Liver (tissue), 9 donors: Measurements from ENCODE around the gene NIPSNAP3A. TPM values are rescaled to one million over a fixed set of nuclear protein-coding genes. Genes with fewer than 3 reads are reported as not detected.

Experiments used
- DNase-seq: peaks from one replicate; pipeline ENCODE4 v3.0.0-alpha.2; 2017; ENCODE audit warnings: low spot score
- H3K27ac ChIP-seq, 2 donors: one replicate each; pipeline ENCODE4 v1.7.0; 2013; ENCODE audit warnings: inconsistent platforms in 2 of 2, low read length in 2 of 2, control low read depth in 1 of 2, low read depth in 1 of 2, mild to moderate bottlenecking in 1 of 2
- H3K27me3 ChIP-seq, 4 donors: one replicate each; pipeline versions ENCODE4 v1.6.1 to v1.7.0; 2013; ENCODE audit warnings: low read length in 3 of 4, inconsistent platforms in 1 of 4, mild to moderate bottlenecking in 1 of 4, moderate library complexity in 1 of 4; ENCODE audit not compliant: control insufficient read depth in 4 of 4, insufficient read depth in 4 of 4
- H3K36me3 ChIP-seq, 4 donors: one replicate each; pipeline versions ENCODE4 v1.6.1 to v1.7.0; 2013; ENCODE audit warnings: low read length in 3 of 4, mild to moderate bottlenecking in 3 of 4, low read depth in 1 of 4, moderate library complexity in 1 of 4; ENCODE audit not compliant: control insufficient read depth in 4 of 4, insufficient read depth in 3 of 4
- H3K4me1 ChIP-seq, 4 donors: one replicate each; pipeline versions ENCODE4 v1.6.1 to v1.7.0; 2013; ENCODE audit warnings: low read length in 3 of 4, mild to moderate bottlenecking in 3 of 4, moderate library complexity in 1 of 4; ENCODE audit not compliant: control insufficient read depth in 4 of 4, insufficient read depth in 4 of 4
- H3K4me3 ChIP-seq, 3 donors: one replicate each; pipeline versions ENCODE4 v1.6.1 to v1.7.0; 2013; ENCODE audit warnings: low read length in 3 of 3, control low read depth in 1 of 3, low read depth in 1 of 3, mild to moderate bottlenecking in 1 of 3
- H3K9ac ChIP-seq, 2 donors: one replicate each; pipeline ENCODE4 v1.7.0; 2013; ENCODE audit warnings: low read length in 2 of 2, mild to moderate bottlenecking in 2 of 2, moderate library complexity in 2 of 2, control low read depth in 1 of 2, low read depth in 1 of 2
- H3K9me3 ChIP-seq, 4 donors: one replicate each; pipeline versions ENCODE4 v1.6.1 to v1.7.0; 2013; ENCODE audit warnings: low read length in 3 of 4; ENCODE audit not compliant: control insufficient read depth in 4 of 4
- CTCF ChIP-seq: fragments of 150-350 bp; IDR thresholded peaks from 2 replicates; pipeline ENCODE4 v1.5.1; 2017; ENCODE audit warnings: improper control_type of control experiment, low read depth, low read length; ENCODE audit not compliant: missing input control
- EGR1 ChIP-seq, 2 donors: IDR thresholded peaks; 2 replicates each; pipeline ENCODE4 v1.6.1; 2016 to 2018; ENCODE audit warnings: antibody characterized with exemption in 2 of 2, low read depth in 2 of 2
- GABPA ChIP-seq, 2 donors: IDR thresholded peaks in 1 of 2; conservative IDR thresholded peaks in 1 of 2; 2 replicates each; pipeline ENCODE4 v1.6.1; 2016; ENCODE audit warnings: antibody characterized with exemption in 2 of 2, mild to moderate bottlenecking in 1 of 2, moderate library complexity in 1 of 2
- HNF4A ChIP-seq, 2 donors: conservative IDR thresholded peaks; 2 replicates each; pipeline ENCODE4 v1.6.1; 2016; ENCODE audit warnings: antibody characterized with exemption in 2 of 2, mild to moderate bottlenecking in 2 of 2
- HNF4G ChIP-seq: IDR thresholded peaks from 2 replicates; pipeline ENCODE4 v1.6.1; 2016; ENCODE audit warnings: antibody characterized with exemption
- JUND ChIP-seq, 2 donors: IDR thresholded peaks; 2 replicates each; pipeline ENCODE4 v1.6.1; 2016; ENCODE audit warnings: antibody characterized with exemption in 2 of 2
- NR2F2 ChIP-seq: IDR thresholded peaks from 2 replicates; pipeline ENCODE4 v1.6.1; 2016; ENCODE audit warnings: antibody characterized with exemption
- REST ChIP-seq: IDR thresholded peaks from 2 replicates; pipeline ENCODE4 v1.6.1; 2016; ENCODE audit warnings: antibody characterized with exemption, mild to moderate bottlenecking
- RXRA ChIP-seq, 2 donors: IDR thresholded peaks; 2 replicates each; pipeline ENCODE4 v1.6.1; 2017 to 2018; ENCODE audit warnings: antibody characterized with exemption in 2 of 2, mild to moderate bottlenecking in 1 of 2
- SP1 ChIP-seq: IDR thresholded peaks from 2 replicates; pipeline ENCODE4 v1.6.1; 2018; ENCODE audit warnings: antibody characterized with exemption, mild to moderate bottlenecking
- ZBTB33 ChIP-seq: IDR thresholded peaks from 2 replicates; pipeline ENCODE4 v1.6.1; 2016; ENCODE audit warnings: antibody characterized with exemption
- WGBS: extraction: QIAGEN DNeasy Blood & Tissue Kit; methylation state at CpG from one replicate; pipeline ENCODE4 v1.1.7; 2013; 5-methylcytosine and 5-hydroxymethylcytosine counted together
- polyA plus RNA-seq, 2 donors: library from polyadenylated mRNA; stranded (reverse) in 1 of 2; unstranded in 1 of 2; fragments of 200-250 nt in 1 of 2; fragments of >200 nt in 1 of 2; fragmentation: Nextera tagmentation in 1 of 2; extraction: Ambion mirVana in 1 of 2; gene quantifications; one replicate each; pipeline versions ENCODE4 v1.2.1 to v1.2.3, GENCODE V29; 2013 to 2015
- total RNA-seq, 2 donors: library from RNA; depleted of rRNA; stranded (reverse); fragments of >200 nt; gene quantifications; one replicate each; pipeline ENCODE4 v1.2.3, GENCODE V29; 2014
- donor health status: healthy.
- donor health status: healthy.
- donor health status: healthy.
- donor health status: healthy.
- donor health status: healthy.

NIPSNAP3A gene
- total and polyA plus RNA-seq, 4 donors, result 18.7 to 41.2 (median 32.1) TPM

- no peak overlapping the region for H3K4me3 ChIP-seq
- no peaks in the 10 kb centered on the region for H3K9me3 ChIP-seq
- no peak overlapping the region for H3K9ac ChIP-seq
- no peaks in the 10 kb centered on the region for H3K4me1 ChIP-seq
- TF ChIP-seq REST (no peak), NR2F2 (peak; percentile 39)
- H3K36me3 ChIP-seq, result peaks cover 37 to 94% (median 89%) of the 10 kb centered on the region in 4 donors
- no peaks in the 10 kb centered on the region for H3K27me3 ChIP-seq
- H3K27ac ChIP-seq, result no peak overlapping the region
- 67% methylated on average over 7 of the region's 7 CpGs for WGBS
- DNase-seq, result no peak
Observed at GRCh38 chr9:104787306-104788015, 40.0 kb downstream of the NIPSNAP3A start.

GRCh38 chr9:104788251-104788650, 40.8 kb downstream of the NIPSNAP3A start:
- no peak for DNase-seq
- Histone ChIP-seq H3K36me3 (peaks cover 35 to 96% (median 90%) of the 10 kb centered on the region in 4 donors), H3K4me3 (no peak overlapping the region), H3K9ac (no peak overlapping the region), H3K4me1 (no peaks in the 10 kb centered on the region), H3K27ac (no peak overlapping the region), H3K27me3 (no peaks in the 10 kb centered on the region), H3K9me3 (no peaks in the 10 kb centered on the region)
- no peak for TF ChIP-seq SP1
- TF ChIP-seq JUND (IDR thresholded peaks at IDR 0.05), result no peak
- TF ChIP-seq EGR1 (IDR thresholded peaks at IDR 0.05; ENCODE audit: low read depth in 2 of 2), result no peak
- TF ChIP-seq ZBTB33, result no peak
- TF ChIP-seq GABPA (IDR thresholded peaks at IDR 0.05 in 1 of 2, conservative IDR thresholded peaks at IDR 0.05 in 1 of 2), result no peak
- TF ChIP-seq NR2F2, result no peak
- TF ChIP-seq HNF4G, result no peak
- TF ChIP-seq HNF4A (conservative IDR thresholded peaks at IDR 0.05), result no peak
- WGBS, result 66% methylated on average over 3 of the region's 3 CpGs

GRCh38 chr9:104794070-104794469, 46.6 kb downstream of the NIPSNAP3A start:
- TF ChIP-seq CTCF (no peak), EGR1 (IDR thresholded peaks at IDR 0.05; ENCODE audit: low read depth in 2 of 2) (no peak), HNF4A (conservative IDR thresholded peaks at IDR 0.05) (peak in 1 of 2 donors; percentile 6), HNF4G (no peak), RXRA (IDR thresholded peaks at IDR 0.05) (peak in 1 of 2 donors; percentile 6)
- 97% methylated on average over 2 of the region's 2 CpGs for WGBS
- Histone ChIP-seq H3K9me3 (no peaks in the 10 kb centered on the region), H3K27me3 (no peaks in the 10 kb centered on the region), H3K36me3 (peaks cover 18 to 97% (median 91%) of the 10 kb centered on the region in 4 donors), H3K27ac (no peak overlapping the region), H3K4me3 (no peak overlapping the region), H3K4me1 (no peaks in the 10 kb centered on the region), H3K9ac (no peak overlapping the region)
- no peak for DNase-seq
